ENCODE measurements around the gene BCAS3.
"Not testable (repeated sequence)": the region's sequence is repeated elsewhere in the genome, so short reads cannot be mapped to it uniquely, and the experiment has no call there.

BCAS3 gene

GRCh38 chr17:61418449-61418848 lies 740.8 kb downstream of the BCAS3 start:
- no peak for DNase-seq

- no peak for DNase-seq
Observed at GRCh38 chr17:61419496-61420046, 741.9 kb downstream of the BCAS3 start.

GRCh38 chr17:61420052-61420451 lies 742.4 kb downstream of the BCAS3 start:
- no peak for DNase-seq

- DNase-seq, result no peak
Observed at GRCh38 chr17:61420745-61421398, 743.2 kb downstream of the BCAS3 start.

GRCh38 chr17:61421460-61421859 lies 743.8 kb downstream of the BCAS3 start:
- no peak for DNase-seq

GRCh38 chr17:61422116-61422799 lies 744.6 kb downstream of the BCAS3 start:
- no peak for DNase-seq

- DNase-seq, result no peak
Observed at GRCh38 chr17:61422869-61423268, 745.2 kb downstream of the BCAS3 start.

GRCh38 chr17:61423967-61424649 lies 746.5 kb downstream of the BCAS3 start:
- no peak for DNase-seq

- DNase-seq, result no peak
Observed at GRCh38 chr17:61425682-61426481, 748.2 kb downstream of the BCAS3 start.

- DNase-seq, result no peak
Observed at GRCh38 chr17:61426482-61427304, 749.0 kb downstream of the BCAS3 start.

- DNase-seq, result no peak
Observed at GRCh38 chr17:61427567-61427966, 749.9 kb downstream of the BCAS3 start.

GRCh38 chr17:61429274-61429673 lies 751.6 kb downstream of the BCAS3 start:
- no peak for DNase-seq

- DNase-seq, result not testable (repeated sequence)
Observed at GRCh38 chr17:61429831-61430230, 752.2 kb downstream of the BCAS3 start.

GRCh38 chr17:61431594-61432311 lies 754.1 kb downstream of the BCAS3 start:
- DNase-seq, result no peak

GRCh38 chr17:61436273-61436672 lies 758.6 kb downstream of the BCAS3 start:
- no peak for DNase-seq

GRCh38 chr17:61436995-61437704 lies 759.5 kb downstream of the BCAS3 start:
- no peak for DNase-seq

- DNase-seq, result no peak
Observed at GRCh38 chr17:61440697-61441096, 763.0 kb downstream of the BCAS3 start.

GRCh38 chr17:61441507-61441906 lies 763.9 kb downstream of the BCAS3 start:
- not testable (repeated sequence) for DNase-seq

- no peak for DNase-seq
Observed at GRCh38 chr17:61442136-61442775, 764.6 kb downstream of the BCAS3 start.
